OCI-LY7 (cell line): ENCODE data around the gene PDE11A. TPM values are rescaled to one million over a fixed set of nuclear protein-coding genes. Genes with fewer than 3 reads are reported as not detected.

Experiments
- BruUV-seq: library from RNA; stranded (reverse); fragments of 400-500 nt; replicated peaks from 2 replicates; lab custom pipeline; 2021; lab: Mats Ljungman, UMichigan
- CTCF ChIA-PET: fragments of 300-600 bp; sonication (Branson Sonifier 250); formaldehyde crosslinking; loops from one replicate; lab custom pipeline; 2022; ENCODE audit warnings: antibody characterized with exemption; ENCODE audit not compliant: unreplicated experiment; lab: Charles Lee
- POLR2A ChIA-PET: fragments of 300-600 bp; sonication (Branson Sonifier 250); formaldehyde crosslinking; loops from one replicate; lab custom pipeline; 2022; ENCODE audit warnings: antibody characterized with exemption; lab: Charles Lee
- DNase-seq: peaks from one replicate; pipeline ENCODE4 v3.0.0-alpha.2; 2015; ENCODE audit warnings: low spot score
- H2AFZ ChIP-seq: fragments of 200-600 bp; sonication (generic), shearing (Covaris generic); 2 replicates; pipeline ENCODE4 v1.6.1; 2014; ENCODE audit warnings: mild to moderate bottlenecking, antibody characterized with exemption, low read length, moderate library complexity
- H3K27ac ChIP-seq: fragments of 200-600 bp; sonication (generic); 2 replicates; pipeline ENCODE4 v1.5.1; 2014; ENCODE audit warnings: mixed run types, low read depth, mild to moderate bottlenecking, moderate library complexity, low read length, inconsistent platforms; ENCODE audit not compliant: poor library complexity, severe bottlenecking
- H3K36me3 ChIP-seq: fragments of 200-600 bp; sonication (generic); 2 replicates; pipeline ENCODE4 v1.6.1; 2014; ENCODE audit warnings: mild to moderate bottlenecking, antibody characterized with exemption, low read length, moderate library complexity, mixed read lengths; ENCODE audit not compliant: insufficient read depth
- H3K4me1 ChIP-seq: fragments of 200-600 bp; sonication (generic); 2 replicates; pipeline ENCODE4 v1.5.1; 2014; ENCODE audit warnings: mild to moderate bottlenecking, low read length; ENCODE audit not compliant: insufficient read depth, poor library complexity, severe bottlenecking
- H3K4me2 ChIP-seq: fragments of 200-600 bp; sonication (generic); 2 replicates; pipeline ENCODE4 v1.6.1; 2014; ENCODE audit warnings: mild to moderate bottlenecking, low read length
- H3K4me3 ChIP-seq: fragments of 200-600 bp; sonication (generic); 2 replicates; pipeline ENCODE4 v1.5.1; 2014; ENCODE audit warnings: mild to moderate bottlenecking, low read depth, low read length; ENCODE audit not compliant: poor library complexity, severe bottlenecking
- H3K79me2 ChIP-seq: fragments of 200-600 bp; sonication (generic); 2 replicates; pipeline ENCODE4 v1.6.1; 2016; ENCODE audit warnings: low read depth, mild to moderate bottlenecking, low read length, moderate library complexity, mixed read lengths; ENCODE audit not compliant: insufficient read depth
- H3K9me2 ChIP-seq: fragments of 200-600 bp; sonication (generic); 2 replicates; pipeline ENCODE4 v1.6.1; 2016; ENCODE audit warnings: mild to moderate bottlenecking, low read length, mixed read lengths; ENCODE audit not compliant: insufficient read depth
- H3K9me3 ChIP-seq: fragments of 200-600 bp; sonication (generic); 2 replicates; pipeline ENCODE4 v1.6.1; 2014; ENCODE audit warnings: mild to moderate bottlenecking, mixed run types, low read length, mixed read lengths
- H4K20me1 ChIP-seq: fragments of 200-600 bp; sonication (generic); 2 replicates; pipeline ENCODE4 v1.6.1; 2014; ENCODE audit warnings: mild to moderate bottlenecking, antibody characterized with exemption, low read length, moderate library complexity, mixed read lengths; ENCODE audit not compliant: insufficient read depth
- CTCF ChIP-seq: fragments of 200-600 bp; sonication (generic); conservative IDR thresholded peaks from 2 replicates; pipeline ENCODE4 v1.5.1; 2014; ENCODE audit warnings: mild to moderate bottlenecking, antibody characterized with exemption, low read length, moderate library complexity, mixed read lengths
- EZH2phosphoT487 ChIP-seq: fragments of 200-600 bp; sonication (generic); IDR thresholded peaks from 2 replicates; pipeline ENCODE4 v1.6.1; 2018; ENCODE audit warnings: low read depth, borderline replicate concordance, mild to moderate bottlenecking, mixed run types, antibody characterized with exemption, low read length, moderate library complexity, mixed read lengths
- intact Hi-C: fragments of 100-400 bp; cut with micrococcal nuclease; formaldehyde crosslinking; loops from one replicate; pipeline ENCODE4 v1.10.0; 2022; ENCODE audit not compliant: unreplicated experiment
- total RNA-seq, 2 experiments: library from RNA; depleted of rRNA in 1 of 2; stranded (reverse); fragments of >200 nt in 1 of 2; shearing (Covaris generic) in 1 of 2; gene quantifications; 2 replicates each; pipeline ENCODE4 v1.2.3, GENCODE V29; 2014 to 2022

Gene PDE11A
- total RNA-seq, 2 experiments from 2014 or later: 0.03 TPM; not detected in 1

GRCh38 chr2:178059681-178060080, 12.9 kb downstream of the PDE11A start:
- ChIA-PET CTCF (no interaction called here), POLR2A (no interaction called here)
- no peaks in the 10 kb centered on the region for H3K9me2 ChIP-seq
- H3K36me3 ChIP-seq: no peaks in the 10 kb centered on the region
- no peaks in the 10 kb centered on the region for H3K79me2 ChIP-seq
- no peak overlapping the region for H3K4me3 ChIP-seq
- no peaks in the 10 kb centered on the region for H4K20me1 ChIP-seq
- BruUV-seq: no TSS peak
- H3K9me3 ChIP-seq: no peaks in the 10 kb centered on the region
- no peak overlapping the region for H3K27ac ChIP-seq
- no peak overlapping the region for H2AFZ ChIP-seq
- H3K4me1 ChIP-seq: no peaks in the 10 kb centered on the region
- DNase-seq: no peak
- TF ChIP-seq CTCF: no peak
- TF ChIP-seq EZH2phosphoT487: no peak
- no peak overlapping the region for H3K4me2 ChIP-seq
- intact Hi-C loops: no loop called here

GRCh38 chr2:178059111-178059510, 13.5 kb downstream of the PDE11A start:
- Histone ChIP-seq H3K4me1 (no peaks in the 10 kb centered on the region), H3K4me3 (no peak overlapping the region), H2AFZ (no peak overlapping the region), H3K9me3 (no peaks in the 10 kb centered on the region), H3K36me3 (no peaks in the 10 kb centered on the region), H3K79me2 (no peaks in the 10 kb centered on the region), H3K4me2 (no peak overlapping the region), H3K9me2 (no peaks in the 10 kb centered on the region), H3K27ac (no peak overlapping the region), H4K20me1 (no peaks in the 10 kb centered on the region)
- DNase-seq: no peak
- no peak for TF ChIP-seq EZH2phosphoT487
- no peak for TF ChIP-seq CTCF
- CTCF ChIA-PET: no interaction called here
- BruUV-seq: no TSS peak
- intact Hi-C loops: no loop called here
- POLR2A ChIA-PET: no interaction called here

- no peaks in the 10 kb centered on the region for H3K4me1 ChIP-seq
- no peak overlapping the region for H3K4me3 ChIP-seq
- no peak overlapping the region for H3K4me2 ChIP-seq
- no peak overlapping the region for H3K27ac ChIP-seq
- no peaks in the 10 kb centered on the region for H3K36me3 ChIP-seq
- DNase-seq: no peak
- H2AFZ ChIP-seq: no peak overlapping the region
- ChIA-PET CTCF (no interaction called here), POLR2A (interaction anchor here (0.6 to 0.7 kb wide), 3 partner anchors 8 to 134 kb away, joined by 3 to 4 read pairs (median 4); no protein-coding TSS in a partner anchor)
- H3K9me3 ChIP-seq: no peaks in the 10 kb centered on the region
- intact Hi-C loops: no loop called here
- no TSS peak for BruUV-seq
- no peaks in the 10 kb centered on the region for H3K9me2 ChIP-seq
- TF ChIP-seq CTCF (no peak), EZH2phosphoT487 (no peak)
- no peaks in the 10 kb centered on the region for H4K20me1 ChIP-seq
- H3K79me2 ChIP-seq: no peaks in the 10 kb centered on the region
Observed at GRCh38 chr2:178057179-178057680, 15.3 kb downstream of the PDE11A start.
